T1000 (cell line): ENCODE measurements around the gene INAFM2.

ENCODE experiments used
- DNase-seq: peaks from one replicate; lab custom pipeline; 2025; ENCODE audit warnings: mixed read lengths; lab: John Stamatoyannopoulos, UW

The INAFM2 gene

GRCh38 chr15:40323239-40323952 lies at the start of gene INAFM2:
TSS of gene INAFM2 (plus strand) at chr15:40323692. CDS start at chr15:40324056, 364 bp downstream.
- DNase-seq, result peak; percentile 79

DNA sequence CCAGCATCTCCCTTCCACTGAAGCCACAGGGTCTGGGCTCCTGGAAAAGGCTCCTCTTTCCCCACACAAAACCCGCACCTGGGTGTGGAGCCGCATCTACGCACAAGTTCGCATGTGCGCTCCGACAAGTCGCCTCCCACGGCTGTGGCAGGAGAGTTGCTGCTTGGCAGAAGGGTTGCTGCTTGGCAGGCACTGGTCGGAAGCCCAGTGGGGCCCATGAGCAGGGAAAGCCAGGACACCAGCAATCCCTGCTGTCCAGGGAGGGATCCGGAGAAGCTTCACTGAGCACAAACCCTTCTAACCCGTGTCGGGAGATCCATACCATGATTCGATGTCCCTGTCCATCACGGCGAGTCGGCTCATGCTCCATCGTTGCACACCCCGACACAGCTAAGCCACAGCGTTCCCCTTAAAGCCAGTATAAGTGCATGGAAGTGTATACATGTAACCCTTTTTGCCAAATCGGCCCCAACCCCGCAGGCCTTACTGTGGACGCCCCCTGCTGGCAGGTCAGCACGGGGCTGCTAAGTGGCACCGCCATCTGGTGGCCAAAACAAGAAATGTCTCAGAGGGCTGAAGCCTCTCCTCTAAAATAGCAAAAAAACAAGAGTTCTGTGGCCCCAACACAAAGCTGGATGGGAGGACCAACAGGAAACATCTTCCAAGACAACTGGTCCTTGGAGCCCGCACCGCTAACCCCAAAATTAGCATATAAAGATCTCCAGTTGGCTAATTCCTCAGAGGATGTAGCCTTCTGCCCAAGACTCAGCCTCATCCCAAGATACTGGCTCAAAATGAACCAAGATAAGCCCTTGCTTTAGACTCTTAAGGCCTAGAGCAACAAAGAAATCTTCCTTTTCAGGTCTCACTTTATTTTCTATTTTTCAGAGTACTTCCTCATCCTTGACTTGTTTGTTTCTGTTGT lies 48.9 kb upstream of the INAFM2 start:
- peak; percentile 76 for DNase-seq

GRCh38 chr15:40275523-40275922 lies 48.0 kb upstream of the INAFM2 start:
- no peak for DNase-seq

DNA sequence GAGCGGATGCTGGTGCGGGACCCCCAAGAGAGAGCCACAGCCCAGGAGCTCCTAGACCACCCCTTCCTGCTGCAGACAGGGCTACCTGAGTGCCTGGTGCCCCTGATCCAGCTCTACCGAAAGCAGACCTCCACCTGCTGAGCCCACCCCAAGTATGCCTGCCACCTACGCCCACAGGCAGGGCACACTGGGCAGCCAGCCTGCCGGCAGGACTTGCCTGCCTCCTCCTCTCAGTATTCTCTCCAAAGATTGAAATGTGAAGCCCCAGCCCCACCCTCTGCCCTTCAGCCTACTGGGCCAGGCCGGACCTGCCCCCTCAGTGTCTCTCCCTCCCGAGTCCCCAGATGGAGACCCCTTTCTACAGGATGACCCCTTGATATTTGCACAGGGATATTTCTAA lies 47.5 kb upstream of the INAFM2 start:
- no peak for DNase-seq

GRCh38 chr15:40276927-40277326 lies 46.6 kb upstream of the INAFM2 start:
- DNase-seq, result no peak

- no peak for DNase-seq
Measured at GRCh38 chr15:40277471-40277870, 46.0 kb upstream of the INAFM2 start.

DNA sequence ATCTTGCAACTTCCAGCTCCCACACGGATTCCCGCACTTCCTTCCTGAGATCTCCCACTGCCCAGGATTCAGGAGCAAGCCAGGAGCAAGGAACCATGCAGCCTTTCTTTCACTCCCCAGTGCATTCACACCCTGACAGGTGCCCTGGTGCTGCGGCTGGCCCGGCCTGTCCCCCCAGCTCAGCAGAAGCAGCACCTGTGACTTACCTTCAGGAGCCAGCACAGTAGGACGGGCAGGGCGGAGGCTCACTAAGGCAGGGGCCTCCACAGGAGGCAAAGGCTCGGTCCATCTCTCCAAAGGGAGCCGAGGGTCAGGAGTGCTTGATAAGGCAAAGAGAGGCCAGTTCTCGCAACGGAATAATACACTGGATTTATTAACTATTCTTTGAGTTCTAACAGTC lies 45.5 kb upstream of the INAFM2 start:
- no peak for DNase-seq

- DNase-seq, result peak; percentile 55
Measured at GRCh38 chr15:40279437-40280141, 43.9 kb upstream of the INAFM2 start.

- no peak for DNase-seq
Measured at GRCh38 chr15:40280260-40281056, 43.0 kb upstream of the INAFM2 start.

- DNase-seq, result no peak
Measured at GRCh38 chr15:40281057-40281800, 42.3 kb upstream of the INAFM2 start.

- no peak for DNase-seq
Measured at GRCh38 chr15:40281801-40282146, 41.7 kb upstream of the INAFM2 start.

DNA sequence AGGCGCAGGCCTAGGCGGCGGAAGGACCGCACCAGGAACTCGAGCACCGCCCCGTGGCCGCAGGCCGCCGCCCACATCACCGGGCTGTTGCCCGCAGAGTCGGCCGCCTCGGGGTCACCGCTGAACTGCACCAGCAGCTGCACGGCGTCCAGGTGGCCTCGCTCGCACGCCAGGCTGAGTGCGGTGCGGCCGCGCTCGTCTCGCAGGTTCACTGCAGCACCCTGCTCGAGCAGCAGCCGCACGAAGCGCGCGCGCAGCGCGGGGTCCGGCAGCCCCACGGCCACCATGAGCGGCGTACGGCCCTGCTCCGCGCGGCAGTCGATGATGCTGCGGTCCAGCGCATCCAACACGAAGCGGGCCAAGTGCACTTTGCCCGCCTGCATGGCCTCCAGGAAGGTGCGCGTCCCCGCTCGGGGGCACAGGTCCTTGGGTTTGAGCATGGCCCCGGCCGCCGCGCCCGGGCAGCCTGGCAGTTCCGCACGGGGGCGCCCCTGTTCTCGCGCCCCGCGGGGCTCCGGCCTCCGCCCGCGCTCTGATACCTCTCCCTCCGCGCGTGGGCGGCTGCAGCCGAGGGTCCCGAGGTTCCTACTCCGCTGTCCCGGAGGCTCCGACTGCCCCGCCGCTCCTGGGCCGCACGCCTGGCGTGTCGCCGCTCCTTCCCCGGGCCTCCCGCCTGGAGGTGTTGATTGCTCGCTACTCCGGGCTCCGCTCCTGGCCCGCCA lies 41.2 kb upstream of the INAFM2 start:
- peak; percentile 51 for DNase-seq

- no peak for DNase-seq
Measured at GRCh38 chr15:40282869-40283614, 40.5 kb upstream of the INAFM2 start, which contains the start of gene ANKRD63. TSS of gene ANKRD63 (minus strand) at chr15:40283064. CDS start at chr15:40282586, 478 bp downstream.

GRCh38 chr15:40283615-40284300 lies 39.7 kb upstream of the INAFM2 start:
- DNase-seq, result no peak

- no peak for DNase-seq
Measured at GRCh38 chr15:40285151-40285550, 38.3 kb upstream of the INAFM2 start.

GRCh38 chr15:40285554-40286011 lies 37.9 kb upstream of the INAFM2 start:
- DNase-seq, result no peak

- DNase-seq, result no peak
Measured at GRCh38 chr15:40286061-40286532, 37.4 kb upstream of the INAFM2 start.

- DNase-seq, result no peak
Measured at GRCh38 chr15:40286794-40287193, 36.7 kb upstream of the INAFM2 start.

- no peak for DNase-seq
Measured at GRCh38 chr15:40287505-40287904, 36.0 kb upstream of the INAFM2 start.
